OCI-LY7 (cell line): ENCODE data around the gene CD274. TPM values are rescaled to one million over a fixed set of nuclear protein-coding genes. Genes with fewer than 3 reads are reported as not detected.

Experiments used
- BruUV-seq: library from RNA; stranded (reverse); fragments of 400-500 nt; replicated peaks from 2 replicates; lab custom pipeline; 2021; lab: Mats Ljungman, UMichigan
- CTCF ChIA-PET: fragments of 300-600 bp; sonication (Branson Sonifier 250); formaldehyde crosslinking; loops from one replicate; lab custom pipeline; 2022; ENCODE audit warnings: antibody characterized with exemption; ENCODE audit not compliant: unreplicated experiment; lab: Charles Lee
- POLR2A ChIA-PET: fragments of 300-600 bp; sonication (Branson Sonifier 250); formaldehyde crosslinking; loops from one replicate; lab custom pipeline; 2022; ENCODE audit warnings: antibody characterized with exemption; lab: Charles Lee
- DNase-seq: peaks from one replicate; pipeline ENCODE4 v3.0.0-alpha.2; 2015; ENCODE audit warnings: low spot score
- H2AFZ ChIP-seq: fragments of 200-600 bp; sonication (generic), shearing (Covaris generic); 2 replicates; pipeline ENCODE4 v1.6.1; 2014; ENCODE audit warnings: mild to moderate bottlenecking, antibody characterized with exemption, low read length, moderate library complexity
- H3K27ac ChIP-seq: fragments of 200-600 bp; sonication (generic); 2 replicates; pipeline ENCODE4 v1.5.1; 2014; ENCODE audit warnings: mixed run types, low read depth, mild to moderate bottlenecking, moderate library complexity, low read length, inconsistent platforms; ENCODE audit not compliant: poor library complexity, severe bottlenecking
- H3K36me3 ChIP-seq: fragments of 200-600 bp; sonication (generic); 2 replicates; pipeline ENCODE4 v1.6.1; 2014; ENCODE audit warnings: mild to moderate bottlenecking, antibody characterized with exemption, low read length, moderate library complexity, mixed read lengths; ENCODE audit not compliant: insufficient read depth
- H3K4me1 ChIP-seq: fragments of 200-600 bp; sonication (generic); 2 replicates; pipeline ENCODE4 v1.5.1; 2014; ENCODE audit warnings: mild to moderate bottlenecking, low read length; ENCODE audit not compliant: insufficient read depth, poor library complexity, severe bottlenecking
- H3K4me2 ChIP-seq: fragments of 200-600 bp; sonication (generic); 2 replicates; pipeline ENCODE4 v1.6.1; 2014; ENCODE audit warnings: mild to moderate bottlenecking, low read length
- H3K4me3 ChIP-seq: fragments of 200-600 bp; sonication (generic); 2 replicates; pipeline ENCODE4 v1.5.1; 2014; ENCODE audit warnings: mild to moderate bottlenecking, low read depth, low read length; ENCODE audit not compliant: poor library complexity, severe bottlenecking
- H3K79me2 ChIP-seq: fragments of 200-600 bp; sonication (generic); 2 replicates; pipeline ENCODE4 v1.6.1; 2016; ENCODE audit warnings: low read depth, mild to moderate bottlenecking, low read length, moderate library complexity, mixed read lengths; ENCODE audit not compliant: insufficient read depth
- H3K9me2 ChIP-seq: fragments of 200-600 bp; sonication (generic); 2 replicates; pipeline ENCODE4 v1.6.1; 2016; ENCODE audit warnings: mild to moderate bottlenecking, low read length, mixed read lengths; ENCODE audit not compliant: insufficient read depth
- H3K9me3 ChIP-seq: fragments of 200-600 bp; sonication (generic); 2 replicates; pipeline ENCODE4 v1.6.1; 2014; ENCODE audit warnings: mild to moderate bottlenecking, mixed run types, low read length, mixed read lengths
- H4K20me1 ChIP-seq: fragments of 200-600 bp; sonication (generic); 2 replicates; pipeline ENCODE4 v1.6.1; 2014; ENCODE audit warnings: mild to moderate bottlenecking, antibody characterized with exemption, low read length, moderate library complexity, mixed read lengths; ENCODE audit not compliant: insufficient read depth
- CTCF ChIP-seq: fragments of 200-600 bp; sonication (generic); conservative IDR thresholded peaks from 2 replicates; pipeline ENCODE4 v1.5.1; 2014; ENCODE audit warnings: mild to moderate bottlenecking, antibody characterized with exemption, low read length, moderate library complexity, mixed read lengths
- EZH2phosphoT487 ChIP-seq: fragments of 200-600 bp; sonication (generic); IDR thresholded peaks from 2 replicates; pipeline ENCODE4 v1.6.1; 2018; ENCODE audit warnings: low read depth, borderline replicate concordance, mild to moderate bottlenecking, mixed run types, antibody characterized with exemption, low read length, moderate library complexity, mixed read lengths
- intact Hi-C: fragments of 100-400 bp; cut with micrococcal nuclease; formaldehyde crosslinking; loops from one replicate; pipeline ENCODE4 v1.10.0; 2022; ENCODE audit not compliant: unreplicated experiment
- total RNA-seq, 2 experiments: library from RNA; depleted of rRNA in 1 of 2; stranded (reverse); fragments of >200 nt in 1 of 2; shearing (Covaris generic) in 1 of 2; gene quantifications; 2 replicates each; pipeline ENCODE4 v1.2.3, GENCODE V29; 2014 to 2022

Gene CD274
- total RNA-seq, 2 experiments from 2014 or later = 0.15 to 0.57 TPM

GRCh38 chr9:5419987-5420386 lies 30.4 kb upstream of the CD274 start:
- no TSS peak for BruUV-seq
- peaks cover 3% of the 10 kb centered on the region; the same call in 1 of the 2 replicates for H3K79me2 ChIP-seq
- no peaks in the 10 kb centered on the region for H3K36me3 ChIP-seq
- H3K9me2 ChIP-seq = no peaks in the 10 kb centered on the region
- no peak for DNase-seq
- H3K27ac ChIP-seq = no peak overlapping the region
- no peaks in the 10 kb centered on the region for H3K9me3 ChIP-seq
- no peak overlapping the region for H3K4me3 ChIP-seq
- ChIA-PET POLR2A (no interaction called here), CTCF (no interaction called here)
- no peak overlapping the region for H3K4me2 ChIP-seq
- no peak for TF ChIP-seq EZH2phosphoT487
- no peak for TF ChIP-seq CTCF
- intact Hi-C loops = no loop called here
- H3K4me1 ChIP-seq = no peaks in the 10 kb centered on the region
- no peak overlapping the region for H2AFZ ChIP-seq
- no peaks in the 10 kb centered on the region for H4K20me1 ChIP-seq

GRCh38 chr9:5421163-5421562 lies 29.2 kb upstream of the CD274 start:
- no peak overlapping the region for H2AFZ ChIP-seq
- H3K9me2 ChIP-seq = no peaks in the 10 kb centered on the region
- ChIA-PET POLR2A (interaction anchor here (0.6 kb wide), 1 partner anchor 16 kb away, joined by 3 read pairs; the partner anchor contains the start of gene PLGRKT), CTCF (no interaction called here)
- DNase-seq = no peak
- H3K4me3 ChIP-seq = no peak overlapping the region
- peaks cover 3% of the 10 kb centered on the region; the same call in 1 of the 2 replicates for H3K79me2 ChIP-seq
- no peak overlapping the region for H3K27ac ChIP-seq
- no peaks in the 10 kb centered on the region for H4K20me1 ChIP-seq
- no peaks in the 10 kb centered on the region for H3K9me3 ChIP-seq
- no peak overlapping the region for H3K4me2 ChIP-seq
- H3K36me3 ChIP-seq = no peaks in the 10 kb centered on the region
- H3K4me1 ChIP-seq = no peaks in the 10 kb centered on the region
- no TSS peak for BruUV-seq
- TF ChIP-seq CTCF (no peak), EZH2phosphoT487 (no peak)
- intact Hi-C loops = no loop called here

- no peaks in the 10 kb centered on the region for H3K9me3 ChIP-seq
- intact Hi-C loops = no loop called here
- POLR2A ChIA-PET = no interaction called here
Measured at GRCh38 chr9:5422276-5422675, 28.1 kb upstream of the CD274 start.

More at GRCh38 chr9:5422276-5422675, 28.1 kb upstream of the CD274 start:
- peaks cover 3% of the 10 kb centered on the region; the same call in 1 of the 2 replicates for H3K79me2 ChIP-seq
- no peak overlapping the region for H3K4me3 ChIP-seq
- no peak overlapping the region for H3K4me2 ChIP-seq
- CTCF ChIA-PET = no interaction called here
- no peaks in the 10 kb centered on the region for H3K36me3 ChIP-seq
- no peaks in the 10 kb centered on the region for H3K4me1 ChIP-seq
- H3K27ac ChIP-seq = no peak overlapping the region
- no peak for DNase-seq
- no peaks in the 10 kb centered on the region for H3K9me2 ChIP-seq
- H2AFZ ChIP-seq = no peak overlapping the region
- no peak for TF ChIP-seq EZH2phosphoT487
- no peak for TF ChIP-seq CTCF
- no TSS peak for BruUV-seq
- no peaks in the 10 kb centered on the region for H4K20me1 ChIP-seq
